GM18517 (cell line): ENCODE measurements around the gene ATP11A.
A peak's percentile ranks its signal among the peaks of the same experiment; 100 is the strongest.

Experiments
- ATAC-seq: cut with Tn5 transposase; IDR thresholded peaks from one replicate; pipeline ENCODE4 v1.9.1; 2021; ENCODE audit warnings: mild to moderate bottlenecking, moderate library complexity; ENCODE audit not compliant: unreplicated experiment

Gene ATP11A

GRCh38 chr13:112690283-112690929, 568 bp downstream of the ATP11A start:
- ATAC-seq: peak; percentile 26

- no peak for ATAC-seq
These were observed 2.3 kb downstream of the ATP11A start for GRCh38 chr13:112692104-112692503.

DNA sequence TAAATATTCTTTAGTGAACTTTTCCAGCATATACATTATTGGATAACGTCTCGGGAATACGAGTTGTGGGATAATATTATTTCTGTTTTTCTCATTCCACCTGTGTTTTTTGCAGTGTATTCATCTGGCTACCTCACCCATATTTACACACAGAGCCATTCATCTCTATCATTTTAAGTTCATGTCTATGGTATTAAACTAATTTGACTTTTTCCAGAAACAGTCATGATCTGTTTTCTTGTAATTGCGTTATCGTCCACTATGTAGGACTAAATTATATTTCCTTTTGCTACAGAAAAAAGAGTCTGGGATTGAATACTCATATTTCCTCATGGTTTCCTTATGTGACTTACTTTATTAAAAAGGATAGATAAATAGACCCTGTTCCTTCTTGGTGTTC, 2.7 kb downstream of the ATP11A start:
- no peak for ATAC-seq

GRCh38 chr13:112693831-112694497, 4.1 kb downstream of the ATP11A start:
- no peak for ATAC-seq

- no peak for ATAC-seq
These were observed 5.3 kb downstream of the ATP11A start for GRCh38 chr13:112695121-112695520.

GRCh38 chr13:112696001-112696868, 6.4 kb downstream of the ATP11A start:
- no peak for ATAC-seq

GRCh38 chr13:112696869-112697465, 7.1 kb downstream of the ATP11A start:
- ATAC-seq: no peak

DNA sequence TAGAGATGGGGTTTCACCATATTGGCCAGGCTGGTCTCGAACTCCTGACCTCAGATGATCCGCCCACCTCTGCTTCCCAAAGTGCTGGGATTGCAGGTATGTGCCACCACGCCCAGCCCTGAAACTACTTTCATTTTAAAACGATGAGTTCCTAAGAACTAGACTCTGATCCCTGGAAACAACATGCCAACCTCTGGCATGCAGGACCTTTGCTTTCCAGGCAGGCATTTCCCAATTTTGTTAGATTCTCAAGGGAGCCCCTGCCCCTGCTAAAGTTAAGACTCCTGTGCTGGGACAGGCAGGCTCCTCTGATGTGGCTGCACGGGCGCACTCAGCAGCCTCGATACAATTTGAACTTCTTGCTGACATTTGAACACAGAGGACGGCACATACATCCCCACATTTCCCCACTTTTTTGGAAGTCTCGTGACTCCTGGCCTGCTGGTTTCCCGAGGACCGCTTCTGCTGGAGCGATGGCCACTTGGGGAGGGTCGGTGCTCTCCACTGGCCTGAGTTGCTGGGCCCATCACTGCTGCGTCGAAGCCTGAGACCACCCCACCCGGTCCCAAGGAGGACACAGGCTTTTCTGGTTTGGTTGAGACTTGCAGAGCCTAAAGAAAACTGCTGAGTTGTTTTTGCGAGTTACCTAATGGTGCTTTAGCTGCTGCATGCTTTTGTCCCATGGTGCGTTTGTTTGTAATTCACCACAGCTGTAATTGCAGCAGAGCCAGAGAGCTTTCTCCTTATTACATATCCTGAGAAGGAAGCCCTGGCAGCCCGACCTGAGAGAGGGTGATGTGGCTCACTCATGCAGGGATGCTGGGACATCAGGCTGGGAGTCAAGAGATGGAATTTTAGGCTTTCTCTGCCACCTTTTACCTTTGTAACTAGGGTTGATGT, 8.2 kb downstream of the ATP11A start:
- ATAC-seq: no peak

DNA sequence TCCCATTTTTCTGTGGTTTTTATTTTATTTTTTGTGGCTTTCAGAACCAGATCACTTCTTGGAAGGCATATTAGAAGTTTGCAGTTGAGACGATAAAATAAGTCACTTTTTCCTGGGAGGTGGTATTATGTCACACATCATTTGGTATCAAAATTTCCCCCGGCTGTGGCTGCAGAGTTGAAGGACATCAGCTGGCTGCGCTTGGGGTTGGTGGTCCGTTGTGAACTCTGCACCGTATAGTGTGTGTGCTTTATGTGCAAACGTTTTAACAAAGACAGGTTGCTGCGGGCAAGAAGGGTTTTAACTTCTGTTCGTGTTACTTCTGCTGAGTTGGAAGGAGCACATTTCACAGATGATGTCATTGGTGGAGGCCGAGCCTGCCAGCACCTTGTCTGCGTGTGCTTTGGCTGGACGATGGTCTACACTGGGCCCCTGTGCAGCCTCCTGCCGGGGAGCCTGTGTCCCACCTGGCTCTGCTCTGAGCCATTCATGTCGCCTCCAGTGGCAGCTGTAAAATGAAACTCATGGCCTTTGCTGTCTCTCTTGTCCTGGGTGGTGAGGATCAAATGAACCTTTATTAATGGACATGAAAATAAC, 9.6 kb downstream of the ATP11A start:
- no peak for ATAC-seq

DNA sequence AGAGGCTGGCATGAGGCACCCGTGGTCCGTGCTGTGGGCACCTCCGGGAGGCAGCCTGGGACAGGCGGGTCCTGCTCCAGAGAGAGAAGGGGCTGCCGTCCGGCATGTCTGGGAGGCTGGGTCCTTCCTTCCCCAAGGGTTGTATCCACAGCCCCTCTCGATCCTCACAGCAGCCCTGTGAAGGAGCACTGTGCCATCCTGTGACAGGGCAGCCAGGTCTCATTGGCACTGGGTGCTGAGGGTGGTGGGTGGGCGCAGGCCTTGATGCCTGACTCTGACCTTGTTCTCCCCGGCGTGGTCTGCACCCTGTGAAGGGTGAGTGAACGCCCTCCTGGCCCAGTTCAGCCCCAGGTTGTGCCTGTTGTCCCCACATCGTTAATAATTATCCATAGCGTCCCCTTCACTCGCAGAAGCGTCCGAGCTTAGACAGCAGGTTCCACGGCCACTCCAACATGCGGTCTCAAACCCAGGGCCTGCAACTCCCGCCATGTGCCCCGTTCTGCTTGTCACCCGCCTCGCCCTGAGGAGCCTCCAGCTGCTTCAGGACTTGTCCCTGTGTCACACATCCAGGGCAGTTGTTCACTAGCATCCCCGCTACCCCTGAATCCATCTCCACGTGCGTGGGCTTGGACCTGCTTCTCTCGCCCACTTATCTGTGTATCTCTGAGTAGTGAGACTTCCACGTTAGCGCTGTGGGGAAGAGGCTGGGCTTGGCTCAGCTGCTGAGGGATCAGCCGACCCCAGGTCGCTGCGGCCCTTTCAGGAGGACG, 10.6 kb downstream of the ATP11A start:
- ATAC-seq: no peak

GRCh38 chr13:112702341-112702985, 12.6 kb downstream of the ATP11A start:
- ATAC-seq: no peak

DNA sequence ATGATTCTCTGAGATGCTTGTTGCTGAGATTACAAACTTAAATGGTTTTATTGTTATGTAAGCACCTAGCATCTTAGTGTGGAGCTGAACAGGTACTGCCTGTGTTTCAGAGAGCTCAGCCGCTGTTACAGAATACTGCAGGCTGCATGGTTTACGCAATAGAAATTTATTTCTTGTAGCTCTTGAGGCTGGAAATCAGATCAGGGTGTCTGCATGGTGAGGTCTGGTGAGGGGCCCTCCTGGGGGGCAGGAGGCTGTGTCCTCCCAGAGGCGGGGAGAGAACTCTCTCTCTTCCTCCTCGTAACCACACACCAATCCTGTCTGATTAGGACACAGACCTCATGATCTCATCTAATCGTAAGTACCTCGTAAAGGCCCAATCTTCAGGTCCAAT, 13.1 kb downstream of the ATP11A start:
- no peak for ATAC-seq

DNA sequence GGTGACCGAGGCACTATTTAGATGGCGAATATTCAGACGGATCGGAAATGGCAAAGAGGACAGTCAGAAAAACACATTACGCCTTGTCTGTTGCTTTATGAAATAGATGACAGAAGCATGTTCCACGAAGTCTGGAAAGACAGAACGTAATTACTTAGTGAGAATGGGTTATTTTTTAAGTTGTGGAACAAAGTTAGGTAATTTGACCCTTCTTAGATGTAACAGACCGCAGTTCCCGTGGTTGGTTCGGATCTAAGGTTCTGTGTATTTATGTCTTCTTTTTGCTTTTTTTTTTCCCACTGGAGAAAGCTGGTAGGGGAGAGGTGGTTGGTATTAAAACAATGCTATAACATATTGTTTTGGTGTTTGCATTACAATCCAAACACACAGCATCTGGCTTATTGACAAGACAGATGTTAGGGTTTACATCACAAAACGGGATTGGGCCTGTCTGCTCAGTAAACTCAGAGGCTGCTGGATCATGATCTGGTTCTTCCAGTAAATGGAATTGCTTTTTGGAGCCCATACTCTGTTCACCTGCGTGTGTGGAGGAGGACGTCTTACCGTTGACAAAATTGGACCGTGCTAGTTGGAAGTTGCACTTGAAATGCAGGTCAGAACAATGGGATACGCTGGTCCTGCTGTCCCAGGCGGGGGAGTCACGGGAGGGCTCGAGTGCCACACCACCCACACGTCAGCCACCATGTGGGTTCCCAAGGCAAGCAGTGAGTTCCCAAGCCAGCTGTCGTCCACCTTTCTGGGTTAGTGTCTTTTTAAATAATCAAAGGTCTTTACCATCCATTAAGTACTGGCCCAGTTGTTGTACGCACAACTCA, 13.8 kb downstream of the ATP11A start:
- no peak for ATAC-seq

DNA sequence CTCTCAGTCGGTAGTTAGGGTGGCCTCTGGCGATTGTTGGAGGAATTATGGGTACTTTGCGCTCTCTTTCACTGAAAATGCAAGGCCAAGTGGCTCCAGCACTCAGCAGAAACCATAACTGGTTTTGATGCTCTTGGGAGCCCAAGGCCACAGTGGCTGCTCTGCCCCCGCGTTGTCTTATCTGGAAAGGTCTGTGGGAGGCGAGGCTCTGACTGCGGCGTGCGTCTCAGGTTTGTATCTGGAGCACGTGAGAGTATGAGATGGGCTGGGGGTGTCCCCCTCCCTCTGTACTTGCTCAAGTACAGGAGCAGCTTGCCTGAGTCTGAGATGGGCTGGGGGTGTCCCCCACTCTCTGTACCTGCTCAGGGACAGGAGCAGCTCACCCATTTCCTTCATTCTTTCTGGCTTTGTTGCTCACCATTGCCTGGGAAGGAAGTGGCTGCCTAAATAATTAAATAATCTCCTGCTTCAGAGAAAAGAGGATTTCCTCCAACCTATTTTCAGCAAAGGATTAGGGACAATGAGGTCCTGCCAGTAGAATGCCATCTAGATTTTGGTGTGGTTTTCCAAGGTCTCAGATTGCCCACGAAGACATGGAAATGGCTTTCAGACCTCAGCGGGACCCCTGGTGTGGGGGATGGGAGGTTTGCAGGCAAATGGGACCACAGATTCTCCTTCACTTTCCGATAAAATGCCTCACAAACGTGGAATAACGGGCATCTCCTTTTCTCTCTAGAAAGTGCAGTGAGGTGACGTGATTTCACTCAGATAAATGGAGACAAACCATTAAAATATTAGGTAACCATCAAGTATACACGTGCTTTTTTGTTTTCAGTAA, 14.7 kb downstream of the ATP11A start:
- ATAC-seq: no peak

- no peak for ATAC-seq
These were observed 15.4 kb downstream of the ATP11A start for GRCh38 chr13:112705286-112705685.

DNA sequence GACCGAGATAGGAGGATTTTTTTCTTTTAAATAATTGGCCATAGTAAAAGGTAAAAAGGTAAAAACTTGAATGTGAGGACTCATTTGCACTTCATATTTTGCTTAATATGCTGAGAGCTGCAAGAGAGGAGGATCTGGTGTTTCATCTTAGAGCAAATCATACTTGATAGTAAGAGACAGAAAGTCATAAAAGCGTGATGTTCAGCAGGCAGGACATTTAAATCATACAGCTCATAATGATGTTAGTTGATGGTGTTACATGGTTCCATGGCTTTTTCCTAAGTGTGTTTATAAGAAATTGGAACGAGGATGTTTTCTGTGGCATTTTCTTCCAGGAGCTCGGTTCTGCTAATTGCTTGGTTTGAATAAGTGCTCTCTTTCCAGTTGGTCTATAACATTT, 16.3 kb downstream of the ATP11A start:
- ATAC-seq: no peak
